HL-60 (cell line): ENCODE measurements around the gene ZP1.

ENCODE experiments used
- GABPA ChIP-seq: IDR thresholded peaks from 2 replicates; pipeline ENCODE4 v1.6.1; 2012; ENCODE audit warnings: low read depth
- POLR2AphosphoS5 ChIP-seq: IDR thresholded peaks from 2 replicates; pipeline ENCODE4 v1.6.1; 2012; ENCODE audit warnings: low read depth
- SPI1 ChIP-seq: IDR thresholded peaks from 2 replicates; pipeline ENCODE4 v1.6.1; 2012; ENCODE audit warnings: low read depth, mild to moderate bottlenecking, borderline replicate concordance
- TF ChIP-seq, protein P1 (sequence below): IDR thresholded peaks from one replicate; pipeline ENCODE4 v1.5.1; 2011; ENCODE audit warnings: low read length, control low read depth, inconsistent platforms; ENCODE audit not compliant: insufficient read depth
- TF ChIP-seq, protein P2 (sequence below): IDR thresholded peaks from 2 replicates; pipeline ENCODE4 v1.6.1; 2012; ENCODE audit warnings: low read depth; ENCODE audit not compliant: insufficient replicate concordance

DNA sequence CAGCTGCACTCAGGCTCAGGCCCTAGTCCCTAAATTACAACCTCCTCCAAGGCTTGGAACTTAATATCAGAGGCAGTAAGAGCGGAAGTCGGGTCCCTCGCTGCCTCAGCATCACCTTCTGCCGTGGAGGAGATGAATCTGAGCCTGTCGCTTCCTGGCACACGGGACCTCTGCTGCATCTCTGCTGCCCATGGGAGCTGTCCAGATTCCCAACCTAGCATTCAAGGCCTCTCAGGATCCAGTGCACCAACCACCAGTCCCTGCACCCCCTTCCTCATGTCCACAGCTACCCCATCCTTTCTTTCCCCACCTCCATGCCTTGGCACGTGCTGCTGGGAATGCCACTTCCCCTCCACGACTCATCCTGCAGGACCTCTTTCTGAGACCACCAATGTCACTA, 9.1 kb upstream of the ZP1 start:
- TF ChIP-seq, protein P1, sequence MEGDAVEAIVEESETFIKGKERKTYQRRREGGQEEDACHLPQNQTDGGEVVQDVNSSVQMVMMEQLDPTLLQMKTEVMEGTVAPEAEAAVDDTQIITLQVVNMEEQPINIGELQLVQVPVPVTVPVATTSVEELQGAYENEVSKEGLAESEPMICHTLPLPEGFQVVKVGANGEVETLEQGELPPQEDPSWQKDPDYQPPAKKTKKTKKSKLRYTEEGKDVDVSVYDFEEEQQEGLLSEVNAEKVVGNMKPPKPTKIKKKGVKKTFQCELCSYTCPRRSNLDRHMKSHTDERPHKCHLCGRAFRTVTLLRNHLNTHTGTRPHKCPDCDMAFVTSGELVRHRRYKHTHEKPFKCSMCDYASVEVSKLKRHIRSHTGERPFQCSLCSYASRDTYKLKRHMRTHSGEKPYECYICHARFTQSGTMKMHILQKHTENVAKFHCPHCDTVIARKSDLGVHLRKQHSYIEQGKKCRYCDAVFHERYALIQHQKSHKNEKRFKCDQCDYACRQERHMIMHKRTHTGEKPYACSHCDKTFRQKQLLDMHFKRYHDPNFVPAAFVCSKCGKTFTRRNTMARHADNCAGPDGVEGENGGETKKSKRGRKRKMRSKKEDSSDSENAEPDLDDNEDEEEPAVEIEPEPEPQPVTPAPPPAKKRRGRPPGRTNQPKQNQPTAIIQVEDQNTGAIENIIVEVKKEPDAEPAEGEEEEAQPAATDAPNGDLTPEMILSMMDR, result no peak
- no peak for TF ChIP-seq POLR2AphosphoS5
- TF ChIP-seq, protein P2, sequence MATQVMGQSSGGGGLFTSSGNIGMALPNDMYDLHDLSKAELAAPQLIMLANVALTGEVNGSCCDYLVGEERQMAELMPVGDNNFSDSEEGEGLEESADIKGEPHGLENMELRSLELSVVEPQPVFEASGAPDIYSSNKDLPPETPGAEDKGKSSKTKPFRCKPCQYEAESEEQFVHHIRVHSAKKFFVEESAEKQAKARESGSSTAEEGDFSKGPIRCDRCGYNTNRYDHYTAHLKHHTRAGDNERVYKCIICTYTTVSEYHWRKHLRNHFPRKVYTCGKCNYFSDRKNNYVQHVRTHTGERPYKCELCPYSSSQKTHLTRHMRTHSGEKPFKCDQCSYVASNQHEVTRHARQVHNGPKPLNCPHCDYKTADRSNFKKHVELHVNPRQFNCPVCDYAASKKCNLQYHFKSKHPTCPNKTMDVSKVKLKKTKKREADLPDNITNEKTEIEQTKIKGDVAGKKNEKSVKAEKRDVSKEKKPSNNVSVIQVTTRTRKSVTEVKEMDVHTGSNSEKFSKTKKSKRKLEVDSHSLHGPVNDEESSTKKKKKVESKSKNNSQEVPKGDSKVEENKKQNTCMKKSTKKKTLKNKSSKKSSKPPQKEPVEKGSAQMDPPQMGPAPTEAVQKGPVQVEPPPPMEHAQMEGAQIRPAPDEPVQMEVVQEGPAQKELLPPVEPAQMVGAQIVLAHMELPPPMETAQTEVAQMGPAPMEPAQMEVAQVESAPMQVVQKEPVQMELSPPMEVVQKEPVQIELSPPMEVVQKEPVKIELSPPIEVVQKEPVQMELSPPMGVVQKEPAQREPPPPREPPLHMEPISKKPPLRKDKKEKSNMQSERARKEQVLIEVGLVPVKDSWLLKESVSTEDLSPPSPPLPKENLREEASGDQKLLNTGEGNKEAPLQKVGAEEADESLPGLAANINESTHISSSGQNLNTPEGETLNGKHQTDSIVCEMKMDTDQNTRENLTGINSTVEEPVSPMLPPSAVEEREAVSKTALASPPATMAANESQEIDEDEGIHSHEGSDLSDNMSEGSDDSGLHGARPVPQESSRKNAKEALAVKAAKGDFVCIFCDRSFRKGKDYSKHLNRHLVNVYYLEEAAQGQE, result no peak
- TF ChIP-seq GABPA, result no peak
- TF ChIP-seq SPI1, result no peak
